OCI-LY3 (cell line): ENCODE data around the gene NUDCD3.

Source experiments
- H2AFZ ChIP-seq: fragments of 200-600, 300-600 bp; shearing (Covaris generic); 2 replicates; pipeline ENCODE4 v1.6.0; 2014; ENCODE audit warnings: antibody characterized with exemption, low read depth, low read length
- H3K27ac ChIP-seq: fragments of 200-600, 300-600 bp; sonication (generic); 2 replicates; pipeline ENCODE4 v1.5.1; 2014; ENCODE audit warnings: mild to moderate bottlenecking, low read length, moderate library complexity, mixed read lengths
- H3K27me3 ChIP-seq: fragments of 200-600, 300-600 bp; sonication (generic); 2 replicates; pipeline ENCODE4 v1.6.1; 2014; ENCODE audit warnings: low read depth, low read length, mixed read lengths
- H3K36me3 ChIP-seq: fragments of 200-600, 300-600 bp; sonication (generic); replicated peaks from 2 replicates; pipeline ENCODE3; 2014; ENCODE audit warnings: low read depth, low read length, mixed read lengths
- H3K4me1 ChIP-seq: fragments of 300-600, 200-600 bp; sonication (generic); 2 replicates; pipeline ENCODE4 v1.6.1; 2014; ENCODE audit warnings: low read length, mixed read lengths
- H3K4me2 ChIP-seq: fragments of 200-600, 300-600 bp; sonication (generic); 2 replicates; pipeline ENCODE4 v1.6.1; 2014; ENCODE audit warnings: low read length, mixed read lengths
- H3K4me3 ChIP-seq: fragments of 300-600, 200-600 bp; sonication (generic); 2 replicates; pipeline ENCODE4 v1.5.1; 2014; ENCODE audit warnings: antibody characterized with exemption, mild to moderate bottlenecking, low read length, moderate library complexity
- H3K79me2 ChIP-seq: fragments of 300-600, 200-600 bp; shearing (Covaris generic); 2 replicates; pipeline ENCODE4 v1.6.1; 2014; ENCODE audit warnings: mild to moderate bottlenecking, low read length, mixed read lengths
- H3K9ac ChIP-seq: fragments of 300-600, 200-600 bp; shearing (Covaris generic); 2 replicates; pipeline ENCODE4 v1.6.0; 2014; ENCODE audit warnings: mild to moderate bottlenecking, low read length, moderate library complexity
- H3K9me3 ChIP-seq: fragments of 200-600, 300-600 bp; shearing (Covaris generic); 2 replicates; pipeline ENCODE4 v1.6.1; 2014; ENCODE audit warnings: low read length, mixed read lengths; ENCODE audit not compliant: insufficient read depth
- H4K20me1 ChIP-seq: fragments of 200-600, 300-600 bp; sonication (generic); 2 replicates; pipeline ENCODE4 v1.6.1; 2016; ENCODE audit warnings: low read length, mixed read lengths; ENCODE audit not compliant: insufficient read depth
- CTCF ChIP-seq: fragments of 200-600, 300-600 bp; sonication (generic); IDR thresholded peaks from 2 replicates; pipeline ENCODE4 v1.5.1; 2014; ENCODE audit warnings: antibody characterized with exemption, low read length, low read depth
- EZH2phosphoT487 ChIP-seq: fragments of 200-600 bp; shearing (Covaris generic); IDR thresholded peaks from 2 replicates; pipeline ENCODE4 v1.6.1; 2018; ENCODE audit warnings: antibody characterized with exemption, mixed run types, low read depth

NUDCD3 gene

GRCh38 chr7:44490351-44491200, at the start of gene NUDCD3:
Gene NUDCD3, minus strand, starts transcription at chr7:44490658. Its CDS starts 58 bp downstream, at chr7:44490600.
- H3K9ac ChIP-seq = peak within 1 kb of the TSS; percentile 89
- H2AFZ ChIP-seq = peak within 1 kb of the TSS; percentile 95
- peak within 1 kb of the TSS; percentile 84 for H3K4me3 ChIP-seq
- no peaks in the 10 kb centered on the region for H3K27me3 ChIP-seq
- peaks cover 17% of the 10 kb centered on the region for H3K4me1 ChIP-seq
- peaks cover 22% of the 10 kb centered on the region for H4K20me1 ChIP-seq
- H3K9me3 ChIP-seq = no peaks in the 10 kb centered on the region
- peak within 1 kb of the TSS; percentile 83 for H3K27ac ChIP-seq
- TF ChIP-seq CTCF (peak; percentile 20; the same call in 1 of the 2 replicates), EZH2phosphoT487 (no peak)
- H3K4me2 ChIP-seq = peak within 1 kb of the TSS; percentile 96
- peaks cover 13% of the 10 kb centered on the region for H3K36me3 ChIP-seq
- H3K79me2 ChIP-seq = peaks cover 47% of the 10 kb centered on the region

GRCh38 chr7:44539669-44540506, 49.4 kb upstream of the NUDCD3 start:
- Histone ChIP-seq H3K27me3 (no peaks in the 10 kb centered on the region), H3K9ac (no peak overlapping the region), H3K36me3 (no peaks in the 10 kb centered on the region), H2AFZ (no peak overlapping the region), H3K4me3 (no peak overlapping the region), H3K27ac (no peak overlapping the region), H3K4me2 (no peak overlapping the region), H3K79me2 (no peaks in the 10 kb centered on the region), H3K9me3 (no peaks in the 10 kb centered on the region), H4K20me1 (no peaks in the 10 kb centered on the region), H3K4me1 (no peaks in the 10 kb centered on the region)
- TF ChIP-seq CTCF (no peak), EZH2phosphoT487 (no peak)

DNA sequence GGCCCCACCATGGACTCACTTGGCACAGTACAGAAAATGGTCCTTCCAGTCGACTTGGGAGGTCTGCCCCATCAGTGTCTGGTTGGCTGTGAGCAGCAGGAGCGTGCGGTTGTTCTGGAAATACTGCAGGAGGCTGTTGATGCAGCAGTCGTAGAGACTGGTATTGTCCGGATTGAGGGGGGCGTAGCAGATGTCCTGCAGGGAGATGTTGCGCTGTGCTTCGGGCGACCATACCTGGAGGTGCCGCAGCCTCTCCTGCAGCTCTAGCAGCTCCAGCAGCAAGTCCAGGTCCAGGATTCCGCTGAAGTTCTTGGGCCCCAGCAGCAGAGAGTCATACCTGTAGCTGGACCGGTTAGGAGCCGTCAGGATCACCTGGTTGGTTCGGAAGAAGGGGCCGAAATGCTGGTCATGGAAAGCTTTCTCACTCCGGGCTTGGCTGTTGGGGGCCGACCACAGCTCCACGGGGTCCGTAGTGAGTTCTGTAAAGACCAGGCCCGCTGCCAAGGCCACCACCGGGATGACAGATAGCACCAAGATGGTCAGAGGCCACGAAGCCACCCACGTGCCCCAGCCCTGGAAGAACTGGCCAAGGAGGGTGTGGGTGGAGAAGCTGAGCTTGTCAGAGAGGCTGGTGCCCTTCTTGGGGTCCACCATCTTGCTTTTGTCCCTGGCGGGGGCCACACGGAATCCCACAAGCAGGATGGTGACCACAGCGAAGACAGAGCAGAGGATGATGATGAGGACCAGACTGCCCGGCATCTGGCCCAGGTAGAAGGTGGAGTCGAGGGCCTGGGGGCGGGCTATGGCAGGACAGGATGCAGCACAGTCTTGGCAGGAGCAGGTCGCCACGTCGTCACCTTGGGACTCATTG, 48.6 kb upstream of the NUDCD3 start:
- Histone ChIP-seq H3K9me3 (no peaks in the 10 kb centered on the region), H3K79me2 (no peaks in the 10 kb centered on the region), H3K27ac (no peak overlapping the region), H3K27me3 (no peaks in the 10 kb centered on the region), H3K4me3 (no peak overlapping the region), H4K20me1 (no peaks in the 10 kb centered on the region), H3K36me3 (no peaks in the 10 kb centered on the region), H2AFZ (no peak overlapping the region), H3K4me1 (no peaks in the 10 kb centered on the region), H3K4me2 (no peak overlapping the region), H3K9ac (no peak overlapping the region)
- TF ChIP-seq EZH2phosphoT487 = no peak
- no peak for TF ChIP-seq CTCF
